IMR-90 (cell line): ENCODE measurements around the gene LNX1. TPM values are rescaled to one million over a fixed set of nuclear protein-coding genes. Genes with fewer than 3 reads are reported as not detected.

Source experiments
- ATAC-seq: fragments of 200-7000 bp; cut with Tn5 transposase; 2 replicates; pipeline ENCODE4 v1.9.1; 2020; ENCODE audit warnings: low read depth, mild to moderate bottlenecking, moderate library complexity
- BruUV-seq: library from RNA; stranded (reverse); fragments of 400-500 nt; replicated peaks from 2 replicates; lab custom pipeline; 2021; lab: Mats Ljungman, UMichigan
- CTCF ChIA-PET: fragments of 300-600 bp; formaldehyde crosslinking; extraction: SDS; loops from one replicate; lab custom pipeline; 2021; ENCODE audit warnings: antibody characterized with exemption; lab: Yijun Ruan, JAX
- POLR2A ChIA-PET: fragments of 300-600 bp; sonication (Branson Sonifier 250); formaldehyde crosslinking; loops from one replicate; lab custom pipeline; 2022; ENCODE audit warnings: antibody characterized with exemption; ENCODE audit not compliant: unreplicated experiment; lab: Charles Lee
- DNase-seq: peaks from one replicate; pipeline ENCODE4 v3.0.0; 2013
- H2AFZ ChIP-seq: replicated peaks from 2 replicates; pipeline ENCODE3; 2013; ENCODE audit warnings: low read length, mild to moderate bottlenecking; ENCODE audit not compliant: poor library complexity
- H2AK5ac ChIP-seq: 2 replicates; pipeline ENCODE4 v1.6.1; 2013; ENCODE audit warnings: low read depth, low read length, inconsistent platforms
- H2AK9ac ChIP-seq: replicated peaks from 2 replicates; pipeline ENCODE3; 2013; ENCODE audit warnings: mild to moderate bottlenecking, low read depth, low read length, moderate library complexity; ENCODE audit not compliant: poor library complexity
- H2BK120ac ChIP-seq: 2 replicates; pipeline ENCODE4 v1.6.1; 2013; ENCODE audit warnings: low read depth, low read length, inconsistent platforms
- H2BK15ac ChIP-seq: 3 replicates; pipeline ENCODE4 v1.6.1; 2013; ENCODE audit warnings: low read depth, low read length, inconsistent platforms
- H2BK20ac ChIP-seq: 2 replicates; pipeline ENCODE4 v1.6.1; 2013; ENCODE audit warnings: low read depth, mild to moderate bottlenecking, inconsistent platforms, low read length, moderate library complexity
- H2BK5ac ChIP-seq: 2 replicates; pipeline ENCODE4 v1.6.1; 2013; ENCODE audit warnings: mild to moderate bottlenecking, low read depth, low read length, inconsistent platforms; ENCODE audit not compliant: poor library complexity, severe bottlenecking
- H3K14ac ChIP-seq: replicated peaks from 2 replicates; pipeline ENCODE4 v1.6.1; 2013; ENCODE audit warnings: low read depth, low read length, inconsistent platforms
- H3K18ac ChIP-seq: 2 replicates; pipeline ENCODE4 v1.6.1; 2013; ENCODE audit warnings: low read depth, low read length, control low read depth
- H3K23ac ChIP-seq: 2 replicates; pipeline ENCODE4 v1.6.1; 2013; ENCODE audit warnings: low read depth, low read length, inconsistent platforms
- H3K27ac ChIP-seq: 2 replicates; pipeline ENCODE4 v1.5.1; 2013; ENCODE audit warnings: mild to moderate bottlenecking, control low read depth, low read length; ENCODE audit not compliant: insufficient read depth
- H3K27me3 ChIP-seq: 2 replicates; pipeline ENCODE4 v1.6.1; 2013; ENCODE audit warnings: low read length; ENCODE audit not compliant: control insufficient read depth, insufficient read depth
- H3K36me3 ChIP-seq: 2 replicates; pipeline ENCODE4 v1.6.1; 2013; ENCODE audit warnings: low read length, mixed read lengths; ENCODE audit not compliant: control insufficient read depth, insufficient read depth
- H3K4ac ChIP-seq: 2 replicates; pipeline ENCODE4 v1.6.1; 2013; ENCODE audit warnings: low read depth, low read length, inconsistent platforms
- H3K4me1 ChIP-seq: 2 replicates; pipeline ENCODE4 v1.6.1; 2013; ENCODE audit warnings: low read length, mixed read lengths; ENCODE audit not compliant: control insufficient read depth, insufficient read depth
- H3K4me2 ChIP-seq: 2 replicates; pipeline ENCODE4 v1.6.1; 2013; ENCODE audit warnings: low read depth, mild to moderate bottlenecking, control low read depth, low read length, moderate library complexity
- H3K4me3 ChIP-seq: 2 replicates; pipeline ENCODE4 v1.5.1; 2013; ENCODE audit warnings: low read depth, mild to moderate bottlenecking, control low read depth, low read length, moderate library complexity; ENCODE audit not compliant: insufficient read depth
- H3K56ac ChIP-seq: 2 replicates; pipeline ENCODE4 v1.6.1; 2013; ENCODE audit warnings: low read length, inconsistent platforms; ENCODE audit not compliant: insufficient read depth; ENCODE audit errors: extremely low read depth
- H3K79me1 ChIP-seq, 2 experiments: 2 replicates each; pipeline ENCODE4 v1.6.1; 2013; ENCODE audit warnings: low read length in 2 of 2, inconsistent platforms in 1 of 2, low read depth in 1 of 2
- H3K9ac ChIP-seq: 2 replicates; pipeline ENCODE4 v1.6.1; 2013; ENCODE audit warnings: low read depth, low read length, control low read depth
- H3K9me1 ChIP-seq: 2 replicates; pipeline ENCODE4 v1.6.1; 2013; ENCODE audit warnings: low read length, inconsistent platforms; ENCODE audit not compliant: insufficient read depth
- H3K9me3 ChIP-seq: 2 replicates; pipeline ENCODE4 v1.6.1; 2013; ENCODE audit warnings: low read length; ENCODE audit not compliant: control insufficient read depth, insufficient read depth
- H4K20me1 ChIP-seq: 2 replicates; pipeline ENCODE4 v1.6.1; 2013; ENCODE audit warnings: low read length, inconsistent platforms; ENCODE audit not compliant: insufficient read depth
- H4K5ac ChIP-seq: 2 replicates; pipeline ENCODE4 v1.6.1; 2013; ENCODE audit warnings: mild to moderate bottlenecking, low read depth, low read length, control low read depth
- H4K8ac ChIP-seq, 2 experiments: 2 replicates each; pipeline ENCODE4 v1.6.1; 2013; ENCODE audit warnings: low read depth in 2 of 2, low read length in 2 of 2, control low read depth in 1 of 2, inconsistent platforms in 1 of 2
- H4K91ac ChIP-seq: 2 replicates; pipeline ENCODE4 v1.6.1; 2013; ENCODE audit warnings: low read depth, low read length, inconsistent platforms; ENCODE audit not compliant: insufficient read depth
- CTCF ChIP-seq: conservative IDR thresholded peaks from 2 replicates; pipeline ENCODE4 v1.5.1; 2012; ENCODE audit warnings: mild to moderate bottlenecking, low read depth, low read length, improper control_type of control experiment
- MAFK ChIP-seq: IDR thresholded peaks from 2 replicates; pipeline ENCODE4 v1.6.1; 2012; ENCODE audit warnings: low read depth, low read length, improper control_type of control experiment
- RAD21 ChIP-seq: IDR thresholded peaks from 2 replicates; pipeline ENCODE4 v1.6.1; 2012; ENCODE audit warnings: low read length, improper control_type of control experiment
- SMC3 ChIP-seq: fragments of 150-350 bp; IDR thresholded peaks from 2 replicates; pipeline ENCODE4 v1.6.1; 2016; ENCODE audit warnings: low read depth, mild to moderate bottlenecking, antibody characterized with exemption, low read length, moderate library complexity
- WGBS, 2 experiments: methylation state at CpG; one replicate each; pipeline versions ENCODE4 v1.1.5 to v1.1.7; 2013; ENCODE audit warnings: missing lambda C conversion rate in 2 of 2; ENCODE audit not compliant: insufficient read length in 1 of 2; ENCODE audit errors: extremely low coverage in 2 of 2; 5-methylcytosine and 5-hydroxymethylcytosine counted together
- dilution Hi-C: fragments of 300-500 bp; cut with HindIII; formaldehyde crosslinking; loops from one replicate; pipeline ENCODE4 v1.14.3; 2018; ENCODE audit warnings: low sequenced_read_pairs; ENCODE audit not compliant: unreplicated experiment
- in situ Hi-C: fragments of 300-500 bp; cut with MboI; formaldehyde crosslinking; loops from 3 replicates; pipeline ENCODE4 v1.14.3; 2019; ENCODE audit warnings: low sequenced_read_pairs, inconsistent platforms, mixed read lengths
- intact Hi-C: fragments of 100-400 bp; cut with micrococcal nuclease; formaldehyde crosslinking; loops from 2 replicates; pipeline ENCODE4 v1.10.0; 2022
- polyA plus RNA-seq, 3 experiments: library from polyadenylated mRNA; depleted of rRNA; stranded (reverse); fragments of >200 nt; gene quantifications; 2 replicates each; pipeline ENCODE4 v1.2.3, GENCODE V29; 2012; ENCODE audit warnings: low replicate concordance in 1 of 3
- total RNA-seq: library from RNA; depleted of rRNA; stranded (reverse); fragments of >200 nt; gene quantifications from 2 replicates; pipeline ENCODE4 v1.2.3, GENCODE V29; 2012

The LNX1 gene
- total and polyA plus RNA-seq, 2 of the 4 experiments (the other 2 are of a cell fraction) = 0.15 to 0.36 TPM

GRCh38 chr4:53505947-53506346, 85.3 kb downstream of the LNX1 start:
- H2AFZ ChIP-seq = no peak overlapping the region
- no peak overlapping the region for H4K5ac ChIP-seq
- no peak overlapping the region for H3K23ac ChIP-seq
- no peak overlapping the region; the same call in 1 of the 2 replicates for H2AK5ac ChIP-seq
- CTCF ChIA-PET = interaction anchor here (0.6 to 1.3 kb wide), 3 partner anchors 15 to 207 kb away, joined by 3 to 6 read pairs (median 3); no protein-coding TSS in a partner anchor
- H2BK15ac ChIP-seq = peak overlapping the region; percentile 28; the same call in 1 of the 3 replicates
- peak overlapping the region; percentile 18; the same call in 1 of the 2 replicates for H2BK120ac ChIP-seq
- no TSS peak for BruUV-seq
- no peak overlapping the region for H2BK5ac ChIP-seq
- H2BK20ac ChIP-seq = no peak overlapping the region
- 0 out of 4 replicates have a peak, but pooled peaks cover 0 to 3% of the 10 kb centered on the region in 2 experiments for H3K79me1 ChIP-seq
- no peak overlapping the region for H3K9ac ChIP-seq
- H3K36me3 ChIP-seq = no peaks in the 10 kb centered on the region
- H2AK9ac ChIP-seq = no peak overlapping the region
- H3K4me1 ChIP-seq = peaks cover 6% of the 10 kb centered on the region
- peak; percentile 30 for DNase-seq
- no peak overlapping the region for H3K27ac ChIP-seq
- no peak overlapping the region for H3K56ac ChIP-seq
- H3K4me2 ChIP-seq = no peak overlapping the region
- no peak overlapping the region for H4K8ac ChIP-seq
- no peak for TF ChIP-seq MAFK
- peak; percentile 45 for TF ChIP-seq RAD21
- TF ChIP-seq SMC3 = peak; percentile 22; the same call in 1 of the 2 replicates
- peak; percentile 47 for TF ChIP-seq CTCF
- no peaks in the 10 kb centered on the region for H4K20me1 ChIP-seq
- H4K91ac ChIP-seq = no peak overlapping the region
- intact Hi-C loops = loop anchor here (5.0 kb wide), 1 partner anchor 51 kb away; no protein-coding TSS in a partner anchor
- no peaks in the 10 kb centered on the region for H3K9me3 ChIP-seq
- POLR2A ChIA-PET = no interaction called here
- no peak overlapping the region for H3K4me3 ChIP-seq
- no peak overlapping the region for H3K4ac ChIP-seq
- peaks cover 5% of the 10 kb centered on the region; the same call in 1 of the 2 replicates for H3K9me1 ChIP-seq
- dilution Hi-C loops = no loop called here
- in situ Hi-C loops = no loop called here
- no peak overlapping the region for H3K18ac ChIP-seq
- no peak overlapping the region for H3K14ac ChIP-seq
- ATAC-seq = no peak
- H3K27me3 ChIP-seq = no peaks in the 10 kb centered on the region
- WGBS, 2 experiments = 67% methylated on average over 1 of the region's 2 CpGs; no CpG with 5 or more reads in 1 of the 2 experiments
